Thymus (tissue), 11 donors: Measurements from ENCODE around the gene AHCYL2. TPM values are rescaled to one million over a fixed set of nuclear protein-coding genes. Genes with fewer than 3 reads are reported as not detected.
"Not testable (repeated sequence)": the region's sequence is repeated elsewhere in the genome, so short reads cannot be mapped to it uniquely, and the experiment has no call there.

Experiments used
- DNase-seq, 9 donors: peaks; one replicate each; pipeline ENCODE4 v3.0.0-alpha.2; 2013; ENCODE audit warnings: low spot score in 9 of 9, low read depth in 6 of 9, missing footprints in 1 of 9
- H3K27ac ChIP-seq, 2 donors: one replicate each; pipeline ENCODE4 v1.5.1; 2013; ENCODE audit warnings: control low read depth in 1 of 2, low read depth in 1 of 2, low read length in 1 of 2, mild to moderate bottlenecking in 1 of 2, moderate library complexity in 1 of 2
- H3K27me3 ChIP-seq, 2 donors: one replicate each; pipeline ENCODE4 v1.5.1; 2013; ENCODE audit warnings: low read length in 1 of 2; ENCODE audit not compliant: control insufficient read depth in 2 of 2, insufficient read depth in 1 of 2
- H3K36me3 ChIP-seq, 2 donors: one replicate each; pipeline ENCODE4 v1.5.1; 2013; ENCODE audit warnings: low read length in 1 of 2, mild to moderate bottlenecking in 1 of 2, moderate library complexity in 1 of 2; ENCODE audit not compliant: control insufficient read depth in 2 of 2, insufficient read depth in 2 of 2
- H3K4me1 ChIP-seq, 2 donors: one replicate each; pipeline ENCODE4 v1.5.1; 2013; ENCODE audit warnings: low read length in 2 of 2; ENCODE audit not compliant: control insufficient read depth in 2 of 2, insufficient read depth in 2 of 2
- H3K4me3 ChIP-seq, 2 donors: one replicate each; pipeline ENCODE4 v1.5.1; 2013; ENCODE audit warnings: low read length in 2 of 2, control low read depth in 1 of 2, mild to moderate bottlenecking in 1 of 2
- H3K9me3 ChIP-seq, 2 donors: one replicate each; pipeline ENCODE4 v1.5.1; 2013; ENCODE audit warnings: low read length in 1 of 2, mild to moderate bottlenecking in 1 of 2; ENCODE audit not compliant: control insufficient read depth in 2 of 2, insufficient read depth in 1 of 2
- WGBS: extraction: QIAGEN DNeasy Blood & Tissue Kit; methylation state at CpG from one replicate; pipeline ENCODE4 v1.1.7; 2013; 5-methylcytosine and 5-hydroxymethylcytosine counted together
- polyA plus RNA-seq: library from polyadenylated mRNA; stranded (reverse); fragments of 200-250 nt; gene quantifications from one replicate; pipeline ENCODE4 v1.2.3, GENCODE V29; 2013
- total RNA-seq: library from RNA; stranded (reverse); fragments of 120-200 nt; gene quantifications from one replicate; pipeline ENCODE4 v1.2.4, GENCODE V29; 2013
- donor health status: healthy.

Gene AHCYL2
- total and polyA plus RNA-seq, 2 donors: 6.6 to 6.8 TPM

DNA sequence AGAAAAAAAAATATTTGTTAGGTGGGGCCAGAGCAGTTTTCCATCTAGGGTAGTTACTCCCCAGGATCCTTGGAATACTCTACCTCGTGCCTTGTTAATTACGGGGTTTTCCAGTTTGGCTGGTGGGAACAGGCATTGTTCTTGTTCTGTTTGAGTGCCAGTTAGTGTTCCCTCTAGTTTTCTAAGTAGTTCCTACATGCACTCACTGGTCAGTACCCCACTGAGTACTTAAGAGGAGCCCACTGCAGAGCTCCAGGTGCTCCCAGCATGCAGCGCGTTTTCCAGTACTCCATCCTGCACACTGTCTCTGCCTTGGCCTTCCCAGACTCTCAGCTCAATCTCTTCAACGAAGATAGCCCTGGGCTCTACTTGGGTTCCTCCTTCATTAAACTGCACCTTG is 58.0 kb downstream of the AHCYL2 start:
- no peaks in the 10 kb centered on the region for H3K27me3 ChIP-seq
- H3K27ac ChIP-seq: no peak overlapping the region
- H3K9me3 ChIP-seq: no peaks in the 10 kb centered on the region
- WGBS: 98% methylated on average over 5 of the region's 5 CpGs
- no peaks in the 10 kb centered on the region for H3K36me3 ChIP-seq
- no peak overlapping the region for H3K4me3 ChIP-seq
- no peak for DNase-seq
- no peaks in the 10 kb centered on the region for H3K4me1 ChIP-seq

DNA sequence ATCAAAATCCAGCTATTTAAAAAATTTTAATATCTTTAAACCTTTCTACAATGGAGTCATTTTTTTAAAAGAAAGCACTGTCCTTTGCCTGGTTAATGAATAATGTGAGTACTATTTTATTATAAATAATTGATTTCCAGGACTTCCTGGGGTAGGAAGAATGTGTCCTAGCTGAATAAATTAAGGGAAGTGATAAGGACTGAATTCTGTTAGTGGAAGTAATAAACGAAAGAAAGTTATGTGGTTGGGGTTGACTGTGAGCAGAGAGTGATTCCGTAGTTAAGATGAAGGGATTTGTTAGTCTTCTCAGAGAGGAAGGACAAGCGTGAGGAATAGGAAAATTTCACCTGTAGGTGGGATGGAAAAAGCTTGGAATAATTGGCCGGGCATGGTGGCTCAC is 59.1 kb downstream of the AHCYL2 start:
- 90% methylated on average over 4 of the region's 4 CpGs for WGBS
- no peak for DNase-seq
- Histone ChIP-seq H3K4me1 (no peaks in the 10 kb centered on the region), H3K9me3 (no peaks in the 10 kb centered on the region), H3K27me3 (no peaks in the 10 kb centered on the region), H3K36me3 (peaks cover 0 to 2% of the 10 kb centered on the region in 2 donors), H3K4me3 (no peak overlapping the region), H3K27ac (no peak overlapping the region)

DNA sequence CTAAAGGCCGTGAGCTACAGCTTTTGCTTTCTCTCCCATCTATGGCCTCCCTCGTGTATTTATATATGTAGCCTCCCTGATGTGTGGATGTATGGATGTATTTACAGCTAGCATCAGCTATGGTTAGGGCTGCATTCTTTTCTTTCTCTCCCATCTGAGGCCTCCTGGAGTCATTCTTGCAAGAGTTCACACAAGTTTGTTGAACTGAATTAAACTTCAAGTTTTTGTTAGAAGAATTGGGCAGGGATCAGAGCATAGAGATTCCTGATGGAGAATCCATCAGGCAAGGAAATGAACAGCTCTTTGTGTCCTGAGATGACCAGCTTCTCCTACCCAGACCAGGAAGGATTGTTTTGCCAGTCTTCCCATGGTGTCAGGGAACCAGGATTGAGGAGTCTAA is 60.3 kb downstream of the AHCYL2 start:
- no peak for DNase-seq
- no peak overlapping the region for H3K4me3 ChIP-seq
- H3K4me1 ChIP-seq: no peaks in the 10 kb centered on the region
- no peaks in the 10 kb centered on the region for H3K27me3 ChIP-seq
- 98% methylated on average over 2 of the region's 2 CpGs for WGBS
- no peaks in the 10 kb centered on the region for H3K9me3 ChIP-seq
- H3K27ac ChIP-seq: no peak overlapping the region
- H3K36me3 ChIP-seq: peaks cover 0 to 2% of the 10 kb centered on the region in 2 donors

DNA sequence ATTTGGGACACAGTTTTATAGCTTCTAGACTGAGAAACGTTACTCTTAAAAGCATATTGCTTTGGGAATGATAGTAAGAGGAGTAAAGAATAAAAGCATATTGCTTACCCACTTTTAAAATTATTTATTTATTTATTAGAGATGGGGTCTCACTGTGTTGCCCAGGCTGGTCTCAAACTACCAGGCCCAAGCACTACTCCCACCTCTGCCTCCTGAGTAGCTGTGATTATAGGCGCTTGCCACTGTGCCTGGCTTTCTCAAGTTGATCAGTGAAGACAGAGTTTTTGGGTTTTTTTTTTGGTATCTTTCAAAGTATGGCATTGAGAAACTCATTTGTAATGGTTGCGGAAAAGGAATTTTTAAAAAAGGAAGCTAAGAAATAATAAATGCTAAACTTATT is 68.0 kb downstream of the AHCYL2 start:
- Histone ChIP-seq H3K9me3 (no peaks in the 10 kb centered on the region), H3K4me1 (no peaks in the 10 kb centered on the region), H3K36me3 (peaks cover 0 to 2% of the 10 kb centered on the region in 2 donors), H3K27ac (no peak overlapping the region), H3K27me3 (no peaks in the 10 kb centered on the region), H3K4me3 (no peak overlapping the region)
- no peak for DNase-seq
- 99% methylated on average over 3 of the region's 3 CpGs for WGBS

DNA sequence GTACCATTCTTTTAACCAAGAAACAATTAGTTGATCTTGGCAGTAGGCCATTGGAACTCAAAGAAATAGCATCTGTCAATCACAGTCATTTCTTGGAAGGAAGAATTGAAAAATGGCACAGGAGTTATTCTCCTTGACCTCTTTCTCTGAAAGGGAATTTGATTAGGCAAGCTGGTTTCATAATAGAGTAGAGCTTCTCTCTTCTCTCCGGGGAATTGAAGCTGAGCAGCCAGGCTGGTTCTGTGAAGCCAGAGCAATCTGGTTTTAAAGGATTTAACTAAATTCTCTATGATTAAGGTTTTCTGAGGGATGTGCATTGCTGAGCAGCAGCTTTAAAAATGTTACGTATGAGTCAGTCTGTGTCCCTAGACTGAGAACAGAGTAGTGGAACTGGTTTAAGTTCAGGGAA is 70.2 kb downstream of the AHCYL2 start:
- no peaks in the 10 kb centered on the region for H3K4me1 ChIP-seq
- no peak overlapping the region for H3K4me3 ChIP-seq
- DNase-seq: no peak
- H3K27ac ChIP-seq: no peak overlapping the region
- no peaks in the 10 kb centered on the region for H3K36me3 ChIP-seq
- H3K9me3 ChIP-seq: no peaks in the 10 kb centered on the region
- H3K27me3 ChIP-seq: no peaks in the 10 kb centered on the region
- WGBS: 94% methylated on average over 2 of the region's 2 CpGs

DNA sequence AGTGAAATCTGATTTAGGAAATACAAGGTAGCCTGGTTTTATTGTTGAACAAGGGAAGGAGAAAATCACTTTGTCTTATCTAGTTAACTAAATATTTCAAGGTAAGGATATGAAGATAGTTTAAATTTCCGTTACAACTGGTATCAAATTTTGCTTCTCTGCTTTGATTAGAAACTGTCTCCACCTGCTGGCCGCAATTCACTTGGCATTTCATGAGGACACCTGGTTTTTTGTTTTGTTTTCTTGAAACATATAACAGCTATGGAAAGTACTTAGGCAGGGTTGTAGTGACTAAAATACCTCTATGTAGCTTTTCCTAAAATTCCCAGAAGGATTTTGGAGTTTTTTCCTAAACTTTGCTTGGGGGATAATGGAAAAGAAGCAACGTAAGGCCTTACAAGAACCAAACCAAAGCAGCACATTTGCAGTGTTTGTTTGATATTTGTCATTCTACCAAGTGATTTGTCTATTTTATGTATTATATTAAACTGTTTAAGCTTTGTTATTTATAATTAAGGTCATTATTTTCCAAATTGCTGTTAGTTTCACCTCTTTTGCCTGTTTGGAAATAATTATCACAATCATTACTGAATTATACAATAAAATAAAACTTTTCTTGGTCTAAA is 73.6 kb downstream of the AHCYL2 start:
- Histone ChIP-seq H3K36me3 (no peaks in the 10 kb centered on the region), H3K27ac (no peak overlapping the region), H3K27me3 (no peaks in the 10 kb centered on the region), H3K4me1 (no peaks in the 10 kb centered on the region), H3K4me3 (no peak overlapping the region), H3K9me3 (no peaks in the 10 kb centered on the region)
- peak in 8 of 9 donors; percentile 19 to 70 (median 34) for DNase-seq
- 51% methylated on average over 3 of the region's 3 CpGs for WGBS

DNA sequence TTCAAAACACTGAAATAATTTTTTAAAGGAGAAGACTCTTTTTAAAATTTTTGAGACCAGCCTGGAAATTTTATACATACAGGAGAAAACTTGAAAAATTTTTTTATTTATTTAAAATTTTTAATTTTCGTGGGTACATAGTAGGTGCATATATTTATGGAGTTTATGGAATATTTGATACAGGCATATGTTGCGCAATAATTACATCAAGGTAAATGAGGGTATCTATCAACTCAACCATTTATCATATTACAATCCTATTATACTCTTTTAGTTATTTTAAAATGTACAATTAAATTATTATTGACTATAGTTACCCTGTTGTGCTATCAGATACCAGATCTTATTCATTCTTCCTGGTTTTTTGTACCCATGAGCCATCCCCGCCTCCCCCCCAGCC is 75.1 kb downstream of the AHCYL2 start:
- Histone ChIP-seq H3K27me3 (no peaks in the 10 kb centered on the region), H3K4me1 (no peaks in the 10 kb centered on the region), H3K9me3 (no peaks in the 10 kb centered on the region), H3K36me3 (no peaks in the 10 kb centered on the region), H3K4me3 (no peak overlapping the region), H3K27ac (no peak overlapping the region)
- DNase-seq: no peak
- WGBS: 98% methylated on average over 3 of the region's 3 CpGs

DNA sequence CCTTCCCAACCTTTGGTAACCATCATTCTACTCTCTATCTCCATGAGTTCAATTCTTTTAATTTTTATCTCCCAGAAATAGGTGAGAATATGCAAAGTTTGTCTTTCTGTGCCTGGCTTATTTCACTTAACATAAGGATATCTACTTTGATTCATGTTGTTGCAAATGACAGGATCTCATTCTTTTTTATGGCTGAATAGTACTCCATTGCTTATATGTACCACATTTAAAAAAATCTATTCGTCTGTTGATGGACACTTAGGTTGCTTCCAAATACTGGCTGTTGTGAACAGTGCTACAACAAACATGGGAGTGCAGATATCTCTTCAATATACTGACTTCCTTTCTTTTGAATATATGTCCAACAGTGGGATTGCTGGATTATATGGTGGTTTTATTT is 75.5 kb downstream of the AHCYL2 start:
- not testable (repeated sequence) for H3K9me3 ChIP-seq, H3K4me1 ChIP-seq, H3K4me3 ChIP-seq, H3K27ac ChIP-seq, DNase-seq, H3K27me3 ChIP-seq, H3K36me3 ChIP-seq
- 96% methylated on average over 1 of the region's 1 CpG for WGBS

DNA sequence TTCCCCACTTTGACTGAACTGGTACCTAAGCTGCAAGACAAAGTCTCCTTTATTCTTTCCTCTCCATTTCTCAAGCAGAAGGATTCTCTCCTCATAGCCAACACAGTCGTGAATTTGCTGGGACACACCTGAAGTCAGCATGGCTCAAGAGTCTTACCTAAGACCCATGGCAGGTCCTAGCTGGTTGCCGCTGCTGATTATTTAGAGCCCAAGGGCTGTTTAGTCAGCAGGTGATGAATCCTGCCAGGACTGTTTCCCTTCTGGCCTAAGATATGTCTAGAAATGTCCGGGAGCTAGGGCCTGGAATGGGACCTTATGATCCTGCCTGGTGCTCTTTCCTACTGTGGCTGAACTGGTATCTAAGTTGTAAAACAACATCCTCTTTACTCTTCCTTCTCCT is 82.8 kb downstream of the AHCYL2 start:
- DNase-seq: no peak
- Histone ChIP-seq H3K9me3 (no peaks in the 10 kb centered on the region), H3K4me3 (no peak overlapping the region), H3K36me3 (no peaks in the 10 kb centered on the region), H3K27me3 (no peaks in the 10 kb centered on the region), H3K27ac (no peak overlapping the region), H3K4me1 (no peaks in the 10 kb centered on the region)
- 95% methylated on average over 3 of the region's 3 CpGs for WGBS

DNA sequence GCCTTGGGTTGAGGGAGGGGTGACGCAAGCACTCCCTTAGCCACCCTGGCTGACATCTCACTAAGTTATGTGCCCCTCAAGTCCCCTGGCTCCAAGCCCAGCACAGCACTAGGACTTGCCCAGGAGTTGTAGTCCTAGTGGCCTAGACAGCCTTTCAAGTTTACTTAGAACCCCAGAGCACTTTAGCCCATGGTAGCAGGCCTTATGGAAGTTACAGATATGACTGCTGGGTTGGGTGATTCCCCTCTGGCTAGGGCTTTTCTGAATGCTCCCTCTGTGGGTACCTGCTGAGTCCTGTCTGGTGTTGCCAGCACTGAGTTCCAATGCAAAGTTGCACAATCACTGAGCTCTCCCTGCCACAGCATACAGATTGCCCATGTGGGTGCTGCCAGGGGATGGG is 83.2 kb downstream of the AHCYL2 start:
- Histone ChIP-seq H3K27me3 (no peaks in the 10 kb centered on the region), H3K36me3 (no peaks in the 10 kb centered on the region), H3K4me1 (no peaks in the 10 kb centered on the region), H3K9me3 (no peaks in the 10 kb centered on the region), H3K27ac (no peak overlapping the region), H3K4me3 (no peak overlapping the region)
- 100% methylated on average over 1 of the region's 1 CpG for WGBS
- DNase-seq: no peak
